ENCODE data around the gene DLEC1.

DLEC1 gene

DNA sequence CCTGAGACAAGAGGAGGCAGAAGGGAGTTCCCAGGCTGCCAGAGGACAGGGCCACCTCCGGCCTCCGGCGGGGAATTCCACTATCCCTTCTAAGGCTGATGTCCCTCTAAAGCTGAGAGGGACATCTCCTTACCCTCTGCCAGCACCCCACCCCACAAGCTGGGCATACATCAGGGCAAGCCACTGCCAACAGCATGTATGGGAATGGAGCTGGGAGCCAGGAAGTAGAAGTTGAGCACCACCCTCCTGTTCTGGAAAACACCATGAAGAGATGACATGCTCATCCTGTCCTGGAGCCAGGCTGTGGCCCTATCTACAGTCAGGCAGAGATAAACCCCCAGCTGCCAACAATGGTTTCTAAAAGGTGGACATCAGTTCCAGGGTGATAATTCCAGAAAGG is 16.7 kb upstream of the DLEC1 start:
- TF ChIP-seq ZFX (IDR thresholded peaks at IDR 0.05), result no peak
- TF ChIP-seq, protein P1, sequence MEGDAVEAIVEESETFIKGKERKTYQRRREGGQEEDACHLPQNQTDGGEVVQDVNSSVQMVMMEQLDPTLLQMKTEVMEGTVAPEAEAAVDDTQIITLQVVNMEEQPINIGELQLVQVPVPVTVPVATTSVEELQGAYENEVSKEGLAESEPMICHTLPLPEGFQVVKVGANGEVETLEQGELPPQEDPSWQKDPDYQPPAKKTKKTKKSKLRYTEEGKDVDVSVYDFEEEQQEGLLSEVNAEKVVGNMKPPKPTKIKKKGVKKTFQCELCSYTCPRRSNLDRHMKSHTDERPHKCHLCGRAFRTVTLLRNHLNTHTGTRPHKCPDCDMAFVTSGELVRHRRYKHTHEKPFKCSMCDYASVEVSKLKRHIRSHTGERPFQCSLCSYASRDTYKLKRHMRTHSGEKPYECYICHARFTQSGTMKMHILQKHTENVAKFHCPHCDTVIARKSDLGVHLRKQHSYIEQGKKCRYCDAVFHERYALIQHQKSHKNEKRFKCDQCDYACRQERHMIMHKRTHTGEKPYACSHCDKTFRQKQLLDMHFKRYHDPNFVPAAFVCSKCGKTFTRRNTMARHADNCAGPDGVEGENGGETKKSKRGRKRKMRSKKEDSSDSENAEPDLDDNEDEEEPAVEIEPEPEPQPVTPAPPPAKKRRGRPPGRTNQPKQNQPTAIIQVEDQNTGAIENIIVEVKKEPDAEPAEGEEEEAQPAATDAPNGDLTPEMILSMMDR (conservative IDR thresholded peaks at IDR 0.05), result no peak
- H3K27ac ChIP-seq, result no peak overlapping the region

DNA sequence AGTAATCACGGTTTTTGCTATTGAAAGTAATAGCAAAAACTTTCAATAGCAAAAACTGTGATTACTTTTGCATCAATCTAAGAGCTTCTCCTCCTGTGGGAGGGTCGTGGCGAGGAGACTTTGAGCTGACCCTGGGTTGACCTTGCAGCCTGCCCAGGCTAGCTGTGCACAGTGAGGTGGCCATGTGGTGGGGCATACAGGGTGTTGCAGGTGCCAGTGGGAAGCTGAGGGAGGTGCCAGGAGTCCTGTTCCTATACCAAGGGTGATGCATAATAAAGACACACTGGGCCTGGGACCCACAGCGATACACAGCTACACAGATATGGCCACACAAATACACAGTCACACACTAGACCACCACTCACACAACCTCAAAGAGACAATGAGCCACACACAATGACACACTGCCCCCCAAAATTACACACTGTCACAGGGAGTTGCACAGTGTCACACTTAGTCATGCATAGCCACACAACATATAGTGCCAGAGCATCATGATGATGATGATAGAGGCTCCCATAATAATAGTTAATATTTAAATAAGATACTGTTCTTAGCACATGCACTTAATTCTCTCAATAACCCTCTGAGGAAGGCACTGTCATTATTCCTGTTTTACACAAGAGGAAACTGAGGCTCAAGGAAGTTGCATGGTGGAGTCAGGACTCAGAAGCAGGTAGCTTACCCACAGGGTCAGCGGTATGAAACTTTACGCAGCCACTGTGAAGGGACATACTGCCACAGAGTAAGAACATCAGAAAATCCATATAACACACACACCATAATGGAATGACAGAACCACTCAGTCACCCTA is 15.9 kb upstream of the DLEC1 start:
- no peak overlapping the region for H3K27ac ChIP-seq
- TF ChIP-seq, protein P1 (conservative IDR thresholded peaks at IDR 0.05), result no peak
- no peak for TF ChIP-seq ZFX (IDR thresholded peaks at IDR 0.05)

GRCh38 chr3:38026856-38027255 is 12.2 kb upstream of the DLEC1 start:
- H3K27ac ChIP-seq, result no peak overlapping the region
- TF ChIP-seq, protein P1 (conservative IDR thresholded peaks at IDR 0.05), result no peak
- TF ChIP-seq ZFX (IDR thresholded peaks at IDR 0.05), result no peak

GRCh38 chr3:38027466-38028465 is 11.2 kb upstream of the DLEC1 start:
- H3K27ac ChIP-seq, result no peak overlapping the region
- TF ChIP-seq ZFX (IDR thresholded peaks at IDR 0.05), result no peak

DNA sequence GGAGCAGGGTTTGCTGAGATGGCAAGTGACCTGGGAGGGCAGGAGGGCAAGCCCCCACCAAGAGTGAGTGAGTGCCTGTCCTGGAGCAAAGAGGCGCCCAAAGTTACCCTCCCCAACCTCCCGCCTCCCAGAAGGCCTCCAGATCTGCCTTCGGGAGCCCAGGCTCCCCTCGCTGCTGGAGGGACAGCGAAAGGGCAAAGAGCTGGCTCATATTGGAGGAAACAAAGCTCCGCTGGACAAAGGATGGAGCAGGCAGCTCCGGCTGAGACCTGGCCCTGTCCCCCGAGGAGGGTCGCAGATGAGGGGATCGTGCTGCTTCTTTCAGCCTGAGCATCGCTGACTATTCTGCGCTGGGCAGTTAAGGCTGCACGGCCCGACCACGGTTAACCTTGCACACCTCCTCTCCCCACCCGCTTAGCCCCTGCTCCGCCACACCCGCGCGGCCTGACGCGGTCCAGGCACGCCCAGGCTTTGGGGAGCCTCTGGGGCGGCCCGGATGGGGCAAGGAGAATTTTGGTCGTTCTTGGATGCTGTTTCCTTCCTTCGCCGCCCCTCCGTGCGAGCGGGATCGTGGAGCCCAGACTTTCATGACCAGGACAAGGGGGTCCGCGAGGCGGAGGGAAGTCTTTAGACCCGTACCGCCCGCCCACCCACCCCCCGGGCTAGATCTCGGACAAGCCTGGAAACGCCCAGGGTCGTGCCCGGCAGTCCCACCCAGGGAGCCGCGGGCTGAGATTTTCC is 10.2 kb upstream of the DLEC1 start:
- no peak overlapping the region for H3K27ac ChIP-seq

DNA sequence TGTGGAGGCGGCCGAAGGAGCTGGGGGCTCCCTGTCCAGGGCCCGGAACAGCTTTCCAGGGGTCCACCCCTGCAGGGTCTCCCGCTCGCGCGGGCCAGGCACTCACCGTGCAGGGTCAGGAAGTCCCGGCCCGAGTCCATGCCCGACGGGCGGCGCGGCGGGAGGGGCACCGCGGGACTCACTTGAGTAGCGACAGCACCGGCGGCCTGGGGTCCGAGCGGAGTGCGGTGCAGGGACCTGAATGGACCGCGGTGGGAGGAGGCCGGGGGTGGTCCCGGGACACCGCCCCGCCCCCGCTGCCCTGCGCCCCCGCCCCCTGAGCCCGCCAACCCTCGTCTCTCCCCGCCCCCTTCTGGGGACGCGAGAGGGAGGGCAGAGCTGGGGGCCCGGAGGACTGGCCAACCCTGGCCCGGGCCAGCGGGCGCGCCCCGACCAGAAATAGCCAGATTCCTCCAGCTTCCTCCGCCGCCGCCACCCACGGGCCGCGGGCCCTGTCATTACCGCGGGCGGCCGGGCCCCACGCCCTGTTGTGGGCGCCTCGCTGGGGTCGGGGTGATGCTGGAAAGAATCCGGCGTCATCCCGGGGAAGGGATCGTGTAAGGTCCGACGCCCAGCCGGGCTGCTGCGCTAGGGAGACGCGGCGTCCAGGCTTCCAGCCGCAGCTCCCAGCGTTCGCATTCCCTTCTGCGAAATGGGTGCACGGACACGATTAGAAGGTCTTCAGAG is 9.4 kb upstream of the DLEC1 start, which contains the start of gene PLCD1:
Gene PLCD1, minus strand, starts transcription at position 243 of the 726 bp plus-strand sequence. Its CDS starts 103 bp downstream, at position 140.
- TF ChIP-seq ZFX (IDR thresholded peaks at IDR 0.05), result no peak
- TF ChIP-seq, protein P1 (conservative IDR thresholded peaks at IDR 0.05), result no peak
- H3K27ac ChIP-seq, result no peak within 1 kb of the TSS

More for the DNA sequence above, 10.2 kb upstream of the DLEC1 start:
- no peak for TF ChIP-seq ZFX (IDR thresholded peaks at IDR 0.05)
- TF ChIP-seq, protein P1 (conservative IDR thresholded peaks at IDR 0.05), result no peak
